Stomach (tissue), 4 donors: ENCODE results near the gene CRYM.

Source experiments
- POLR2A ChIP-seq, 4 donors: fragments of 450-650 bp; IDR thresholded peaks; one replicate each; pipeline ENCODE4 v1.6.1; 2016; ENCODE audit warnings: antibody characterized with exemption in 4 of 4, control low read depth in 2 of 4, mild to moderate bottlenecking in 1 of 4, moderate library complexity in 1 of 4
- POLR2AphosphoS5 ChIP-seq, 3 donors: sonication (generic); formaldehyde crosslinking; IDR thresholded peaks; one replicate each; pipeline ENCODE4 v1.6.1; 2016; ENCODE audit warnings: antibody characterized with exemption in 3 of 3
- TF ChIP-seq, protein P1 (sequence below), 7 experiments: fragments of 450-650 bp in 4 of 7; fragments of 200-600 bp in 3 of 7; sonication (generic) in 3 of 7; IDR thresholded peaks; one replicate each; pipeline ENCODE4 v1.5.1; 2016 to 2019; ENCODE audit warnings: antibody characterized with exemption in 7 of 7, control low read depth in 2 of 7, mild to moderate bottlenecking in 1 of 7

- no peak for TF ChIP-seq POLR2A (IDR thresholded peaks at IDR 0.05)
- TF ChIP-seq POLR2AphosphoS5 (IDR thresholded peaks at IDR 0.05): no peak
- TF ChIP-seq, protein P1, sequence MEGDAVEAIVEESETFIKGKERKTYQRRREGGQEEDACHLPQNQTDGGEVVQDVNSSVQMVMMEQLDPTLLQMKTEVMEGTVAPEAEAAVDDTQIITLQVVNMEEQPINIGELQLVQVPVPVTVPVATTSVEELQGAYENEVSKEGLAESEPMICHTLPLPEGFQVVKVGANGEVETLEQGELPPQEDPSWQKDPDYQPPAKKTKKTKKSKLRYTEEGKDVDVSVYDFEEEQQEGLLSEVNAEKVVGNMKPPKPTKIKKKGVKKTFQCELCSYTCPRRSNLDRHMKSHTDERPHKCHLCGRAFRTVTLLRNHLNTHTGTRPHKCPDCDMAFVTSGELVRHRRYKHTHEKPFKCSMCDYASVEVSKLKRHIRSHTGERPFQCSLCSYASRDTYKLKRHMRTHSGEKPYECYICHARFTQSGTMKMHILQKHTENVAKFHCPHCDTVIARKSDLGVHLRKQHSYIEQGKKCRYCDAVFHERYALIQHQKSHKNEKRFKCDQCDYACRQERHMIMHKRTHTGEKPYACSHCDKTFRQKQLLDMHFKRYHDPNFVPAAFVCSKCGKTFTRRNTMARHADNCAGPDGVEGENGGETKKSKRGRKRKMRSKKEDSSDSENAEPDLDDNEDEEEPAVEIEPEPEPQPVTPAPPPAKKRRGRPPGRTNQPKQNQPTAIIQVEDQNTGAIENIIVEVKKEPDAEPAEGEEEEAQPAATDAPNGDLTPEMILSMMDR (IDR thresholded peaks at IDR 0.05): no peak
Observed at GRCh38 chr16:21281698-21282389, 3.8 kb upstream of the CRYM start.
